PC-9 (cell line): Measurements from ENCODE around the gene BRD8.

Source experiments
- CTCF ChIP-seq: fragments of 200-600 bp; sonication (generic); conservative IDR thresholded peaks from 2 replicates; pipeline ENCODE4 v1.6.1; 2017; ENCODE audit warnings: mixed run types, antibody characterized with exemption, mild to moderate bottlenecking, moderate library complexity
- EZH2 ChIP-seq: fragments of 200-600 bp; sonication (generic); IDR thresholded peaks from 2 replicates; pipeline ENCODE4 v1.8.0; 2017; ENCODE audit warnings: antibody characterized with exemption, low read depth

GRCh38 chr5:138095100-138095907, 83.1 kb downstream of the BRD8 start:
- no peak for TF ChIP-seq CTCF
- no peak for TF ChIP-seq EZH2
